PC-3 (cell line): ENCODE results near the gene UBAP1.

Experiments
- EZH2 ChIP-seq: fragments of 300-600 bp; sonication (generic); IDR thresholded peaks from one replicate; pipeline ENCODE4 v1.6.1; 2017; ENCODE audit warnings: antibody characterized with exemption, mild to moderate bottlenecking, low read length; ENCODE audit not compliant: unreplicated experiment
- EZH2phosphoT487 ChIP-seq: fragments of 300-600 bp; sonication (generic); IDR thresholded peaks from 2 replicates; pipeline ENCODE4 v1.6.1; 2018; ENCODE audit warnings: mild to moderate bottlenecking, antibody characterized with exemption, low read length, borderline replicate concordance
- TF ChIP-seq, protein P1 (sequence below): fragments of 300-600 bp; sonication (generic); conservative IDR thresholded peaks from 2 replicates; pipeline ENCODE4 v1.5.1; 2017; ENCODE audit warnings: antibody characterized with exemption, low read depth, mild to moderate bottlenecking, low read length

- TF ChIP-seq, protein P1, sequence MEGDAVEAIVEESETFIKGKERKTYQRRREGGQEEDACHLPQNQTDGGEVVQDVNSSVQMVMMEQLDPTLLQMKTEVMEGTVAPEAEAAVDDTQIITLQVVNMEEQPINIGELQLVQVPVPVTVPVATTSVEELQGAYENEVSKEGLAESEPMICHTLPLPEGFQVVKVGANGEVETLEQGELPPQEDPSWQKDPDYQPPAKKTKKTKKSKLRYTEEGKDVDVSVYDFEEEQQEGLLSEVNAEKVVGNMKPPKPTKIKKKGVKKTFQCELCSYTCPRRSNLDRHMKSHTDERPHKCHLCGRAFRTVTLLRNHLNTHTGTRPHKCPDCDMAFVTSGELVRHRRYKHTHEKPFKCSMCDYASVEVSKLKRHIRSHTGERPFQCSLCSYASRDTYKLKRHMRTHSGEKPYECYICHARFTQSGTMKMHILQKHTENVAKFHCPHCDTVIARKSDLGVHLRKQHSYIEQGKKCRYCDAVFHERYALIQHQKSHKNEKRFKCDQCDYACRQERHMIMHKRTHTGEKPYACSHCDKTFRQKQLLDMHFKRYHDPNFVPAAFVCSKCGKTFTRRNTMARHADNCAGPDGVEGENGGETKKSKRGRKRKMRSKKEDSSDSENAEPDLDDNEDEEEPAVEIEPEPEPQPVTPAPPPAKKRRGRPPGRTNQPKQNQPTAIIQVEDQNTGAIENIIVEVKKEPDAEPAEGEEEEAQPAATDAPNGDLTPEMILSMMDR: no peak
- TF ChIP-seq EZH2phosphoT487 (no peak), EZH2 (no peak)
Measured at GRCh38 chr9:34154057-34154456, 24.8 kb upstream of the UBAP1 start.
